ENCODE measurements around the gene THY1.

GRCh38 chr11:119389611-119390254 lies 33.2 kb downstream of the THY1 start:
- peak; percentile 71 for TF ChIP-seq CTCF (IDR thresholded peaks at IDR 0.05)
- TF ChIP-seq SIN3A (IDR thresholded peaks at IDR 0.05; ENCODE audit: borderline replicate concordance, insufficient read depth, low read depth, low read length) = no peak
- no peak for TF ChIP-seq POLR2AphosphoS5 (IDR thresholded peaks at IDR 0.05; ENCODE audit: low read depth, low read length)
- no peak for TF ChIP-seq REST (IDR thresholded peaks at IDR 0.05; ENCODE audit: insufficient read depth in 1 of 2, low read depth in 2 of 2, low read length in 1 of 2)
